ENCODE measurements around the gene RBM48.
A peak's percentile ranks its signal among the peaks of the same experiment; 100 is the strongest.

RBM48 gene

GRCh38 chr7:92546856-92547497, 18.4 kb downstream of the RBM48 start:
- no peak for DNase-seq

- DNase-seq, result no peak
These were observed 19.0 kb downstream of the RBM48 start for GRCh38 chr7:92547579-92547978.

GRCh38 chr7:92550194-92550593, 21.6 kb downstream of the RBM48 start:
- DNase-seq, result no peak

GRCh38 chr7:92557249-92557648, 28.7 kb downstream of the RBM48 start:
- DNase-seq, result no peak

GRCh38 chr7:92557808-92558362, 29.3 kb downstream of the RBM48 start:
- no peak for DNase-seq

GRCh38 chr7:92560602-92561001, 32.0 kb downstream of the RBM48 start:
- no peak for DNase-seq

- DNase-seq, result no peak
These were observed 34.8 kb downstream of the RBM48 start for GRCh38 chr7:92563345-92563744.

- no peak for DNase-seq
These were observed 38.9 kb downstream of the RBM48 start for GRCh38 chr7:92567460-92567859.

GRCh38 chr7:92569137-92569536, 40.5 kb downstream of the RBM48 start:
- no peak for DNase-seq

- no peak for DNase-seq
These were observed 47.7 kb downstream of the RBM48 start for GRCh38 chr7:92576296-92576695.

GRCh38 chr7:92582948-92583347, 54.4 kb downstream of the RBM48 start:
- DNase-seq, result no peak

GRCh38 chr7:92584953-92585352, 56.4 kb downstream of the RBM48 start:
- peak; percentile 45 for DNase-seq

GRCh38 chr7:92586403-92586802, 57.8 kb downstream of the RBM48 start:
- no peak for DNase-seq

GRCh38 chr7:92586841-92587240, 58.2 kb downstream of the RBM48 start:
- no peak for DNase-seq
